ENCODE results near the gene B3GNT8. TPM values are rescaled to one million over a fixed set of nuclear protein-coding genes. Genes with fewer than 3 reads are reported as not detected.

Gene B3GNT8
- total RNA-seq, 1 donor from 2014 or later: 10.7 TPM

DNA sequence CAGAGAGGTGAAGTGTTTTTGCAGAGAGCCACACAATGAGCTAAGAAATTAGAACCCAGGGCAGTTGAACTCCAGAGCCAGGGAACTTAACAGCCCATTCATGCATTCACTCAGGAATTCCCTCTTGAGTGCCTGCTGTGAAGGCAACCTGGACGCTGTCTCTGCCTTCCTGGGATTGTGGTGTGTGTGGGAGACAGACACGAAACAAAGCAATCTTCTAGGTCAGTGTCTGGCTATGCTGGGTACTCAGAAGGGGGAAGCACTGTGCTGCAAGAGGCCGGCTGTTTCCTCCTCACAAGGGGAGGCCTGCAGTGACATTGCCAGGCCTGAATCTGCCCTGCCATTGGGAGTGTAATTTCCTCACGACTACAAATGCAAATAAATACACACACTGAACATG, 19.9 kb downstream of the B3GNT8 start:
- peaks cover 21% of the 10 kb centered on the region for H3K4me1 Mint-ChIP-seq (ENCODE audit: unreplicated experiment)
- H3K4me3 Mint-ChIP-seq (ENCODE audit: unreplicated experiment): peak overlapping the region; percentile 15
- H3K27me3 Mint-ChIP-seq (ENCODE audit: unreplicated experiment): peaks cover 5% of the 10 kb centered on the region
- peak; percentile 29 for DNase-seq (ENCODE audit: low spot score)
- no peaks in the 10 kb centered on the region for H3K9me3 Mint-ChIP-seq (ENCODE audit: unreplicated experiment)
- peaks cover 14% of the 10 kb centered on the region for H3K36me3 Mint-ChIP-seq (ENCODE audit: low read depth, unreplicated experiment)
- H3K27ac Mint-ChIP-seq (ENCODE audit: unreplicated experiment): peak overlapping the region; percentile 79
- TF ChIP-seq, protein P1, sequence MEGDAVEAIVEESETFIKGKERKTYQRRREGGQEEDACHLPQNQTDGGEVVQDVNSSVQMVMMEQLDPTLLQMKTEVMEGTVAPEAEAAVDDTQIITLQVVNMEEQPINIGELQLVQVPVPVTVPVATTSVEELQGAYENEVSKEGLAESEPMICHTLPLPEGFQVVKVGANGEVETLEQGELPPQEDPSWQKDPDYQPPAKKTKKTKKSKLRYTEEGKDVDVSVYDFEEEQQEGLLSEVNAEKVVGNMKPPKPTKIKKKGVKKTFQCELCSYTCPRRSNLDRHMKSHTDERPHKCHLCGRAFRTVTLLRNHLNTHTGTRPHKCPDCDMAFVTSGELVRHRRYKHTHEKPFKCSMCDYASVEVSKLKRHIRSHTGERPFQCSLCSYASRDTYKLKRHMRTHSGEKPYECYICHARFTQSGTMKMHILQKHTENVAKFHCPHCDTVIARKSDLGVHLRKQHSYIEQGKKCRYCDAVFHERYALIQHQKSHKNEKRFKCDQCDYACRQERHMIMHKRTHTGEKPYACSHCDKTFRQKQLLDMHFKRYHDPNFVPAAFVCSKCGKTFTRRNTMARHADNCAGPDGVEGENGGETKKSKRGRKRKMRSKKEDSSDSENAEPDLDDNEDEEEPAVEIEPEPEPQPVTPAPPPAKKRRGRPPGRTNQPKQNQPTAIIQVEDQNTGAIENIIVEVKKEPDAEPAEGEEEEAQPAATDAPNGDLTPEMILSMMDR (IDR thresholded peaks at IDR 0.05; ENCODE audit: unreplicated experiment): no peak

DNA sequence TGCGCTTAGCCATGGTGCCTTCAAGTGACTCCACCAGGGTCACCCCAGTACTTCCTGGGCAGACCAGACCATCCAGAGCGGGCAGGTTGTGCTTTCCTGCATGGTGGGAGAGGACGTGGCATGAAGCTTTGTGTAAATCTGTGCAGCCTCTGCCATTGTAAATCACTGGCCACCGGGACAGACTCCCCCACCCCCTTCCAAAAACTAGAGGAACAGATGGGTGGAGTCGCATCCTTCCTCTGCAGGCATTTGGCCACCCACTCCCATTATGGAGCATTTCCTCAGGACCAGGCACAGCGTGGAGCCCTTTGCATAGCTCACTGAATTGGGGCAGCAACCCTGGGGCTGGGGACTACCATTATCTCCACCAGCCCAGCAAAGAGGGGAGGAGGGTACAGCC, 21.4 kb downstream of the B3GNT8 start:
- DNase-seq (ENCODE audit: low spot score): no peak
- Mint-ChIP-seq H3K27me3 (ENCODE audit: unreplicated experiment) (peaks cover 5% of the 10 kb centered on the region), H3K36me3 (ENCODE audit: low read depth, unreplicated experiment) (peaks cover 11% of the 10 kb centered on the region)

DNA sequence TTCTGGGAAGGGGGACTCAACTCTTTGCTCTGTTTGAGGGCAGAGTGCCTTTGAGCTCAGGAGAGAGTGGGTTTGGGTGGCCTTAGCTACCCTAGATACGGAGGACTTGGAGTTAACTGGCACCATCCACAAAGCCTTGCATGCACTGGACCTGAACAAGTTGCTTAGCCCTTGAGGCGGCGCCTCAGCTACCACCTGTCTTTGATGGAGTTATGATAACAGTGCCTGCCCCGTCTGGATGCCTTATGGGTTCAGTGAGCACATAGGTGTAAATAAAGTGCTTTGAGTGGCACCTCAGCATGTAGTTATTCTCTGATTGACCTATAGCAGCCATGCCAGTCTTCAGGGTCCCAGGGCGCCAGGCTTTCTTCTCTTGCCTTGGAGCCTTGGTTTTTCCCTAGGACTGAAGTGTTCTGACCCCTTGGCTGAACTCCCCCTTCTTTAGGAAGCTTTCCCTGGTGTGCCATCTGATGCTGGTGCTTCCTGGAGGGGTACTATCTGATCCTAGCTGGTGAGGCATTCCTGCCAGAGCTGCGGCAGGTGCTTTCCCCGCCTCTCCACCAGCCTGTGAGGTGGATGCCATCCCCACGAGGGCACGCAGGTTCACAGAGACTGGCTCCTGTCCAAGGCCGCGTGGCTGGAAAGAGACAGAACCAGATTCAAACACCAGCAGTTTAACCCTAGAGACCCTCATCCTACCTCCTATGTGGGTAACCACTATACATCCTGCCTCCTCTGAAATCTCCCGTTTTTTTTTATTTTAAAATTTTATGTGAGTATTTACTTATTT, 23.8 kb downstream of the B3GNT8 start:
- peaks cover 5% of the 10 kb centered on the region for H3K27me3 Mint-ChIP-seq (ENCODE audit: unreplicated experiment)
- H3K27ac Mint-ChIP-seq (ENCODE audit: unreplicated experiment): no peak overlapping the region
- no peak for DNase-seq (ENCODE audit: low spot score)
- peaks cover 41% of the 10 kb centered on the region for H3K4me1 Mint-ChIP-seq (ENCODE audit: unreplicated experiment)
- no peak overlapping the region for H3K4me3 Mint-ChIP-seq (ENCODE audit: unreplicated experiment)
- TF ChIP-seq, protein P1 (IDR thresholded peaks at IDR 0.05; ENCODE audit: unreplicated experiment): no peak
- H3K36me3 Mint-ChIP-seq (ENCODE audit: low read depth, unreplicated experiment): peaks cover 3% of the 10 kb centered on the region
- H3K9me3 Mint-ChIP-seq (ENCODE audit: unreplicated experiment): no peaks in the 10 kb centered on the region

More for the DNA sequence above, 21.4 kb downstream of the B3GNT8 start:
- peaks cover 34% of the 10 kb centered on the region for H3K4me1 Mint-ChIP-seq (ENCODE audit: unreplicated experiment)
- no peaks in the 10 kb centered on the region for H3K9me3 Mint-ChIP-seq (ENCODE audit: unreplicated experiment)
- no peak overlapping the region for H3K27ac Mint-ChIP-seq (ENCODE audit: unreplicated experiment)
- no peak overlapping the region for H3K4me3 Mint-ChIP-seq (ENCODE audit: unreplicated experiment)
- TF ChIP-seq, protein P1 (IDR thresholded peaks at IDR 0.05; ENCODE audit: unreplicated experiment): no peak

DNA sequence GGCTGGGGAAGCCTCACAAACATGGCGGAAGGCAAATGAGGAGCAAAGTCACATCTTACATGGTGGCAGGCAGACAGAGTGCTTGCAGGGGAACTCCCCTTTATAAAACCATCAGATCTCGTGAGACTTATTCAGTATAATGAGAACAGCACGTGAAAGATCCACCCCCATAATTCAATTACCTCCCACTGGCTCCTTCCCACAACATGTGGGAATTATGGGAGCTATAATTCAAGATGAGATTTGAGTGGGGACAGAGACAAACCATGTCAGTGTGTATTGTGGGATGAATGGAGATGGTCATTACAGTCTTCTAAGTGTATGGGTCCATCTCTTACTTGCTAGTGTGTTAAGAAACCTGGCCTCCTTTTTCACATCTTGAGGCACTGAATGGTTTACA, 25.2 kb downstream of the B3GNT8 start:
- Mint-ChIP-seq H3K9me3 (ENCODE audit: unreplicated experiment) (no peaks in the 10 kb centered on the region), H3K4me1 (ENCODE audit: unreplicated experiment) (peaks cover 42% of the 10 kb centered on the region), H3K27me3 (ENCODE audit: unreplicated experiment) (peaks cover 7% of the 10 kb centered on the region), H3K4me3 (ENCODE audit: unreplicated experiment) (peak overlapping the region; percentile 14), H3K27ac (ENCODE audit: unreplicated experiment) (peak overlapping the region; percentile 90), H3K36me3 (ENCODE audit: low read depth, unreplicated experiment) (peaks cover 3% of the 10 kb centered on the region)
- TF ChIP-seq, protein P1 (IDR thresholded peaks at IDR 0.05; ENCODE audit: unreplicated experiment): no peak
- DNase-seq (ENCODE audit: low spot score): no peak

DNA sequence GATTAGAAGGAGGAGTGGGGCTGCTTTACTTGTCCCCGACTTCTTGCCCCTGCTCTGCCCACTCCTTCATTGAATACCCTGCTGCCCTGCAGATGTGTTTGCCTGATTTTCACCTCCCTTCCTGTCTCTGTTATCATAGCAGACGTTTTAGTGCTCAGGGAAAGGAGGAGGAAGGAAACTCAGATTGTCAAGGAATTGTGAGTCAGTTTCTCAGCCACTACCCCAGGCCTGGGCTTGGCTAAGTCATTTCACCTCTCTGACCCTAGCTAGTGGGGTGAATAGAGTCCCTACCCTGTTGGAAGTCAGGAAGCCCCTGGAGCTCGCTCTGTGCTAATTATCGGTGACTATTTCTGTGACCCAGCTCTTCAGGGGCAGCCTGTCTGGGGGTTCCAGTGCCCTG, 25.7 kb downstream of the B3GNT8 start:
- Mint-ChIP-seq H3K27ac (ENCODE audit: unreplicated experiment) (peak overlapping the region; percentile 90), H3K9me3 (ENCODE audit: unreplicated experiment) (no peaks in the 10 kb centered on the region), H3K4me3 (ENCODE audit: unreplicated experiment) (no peak overlapping the region), H3K27me3 (ENCODE audit: unreplicated experiment) (peaks cover 7% of the 10 kb centered on the region), H3K36me3 (ENCODE audit: low read depth, unreplicated experiment) (peaks cover 3% of the 10 kb centered on the region), H3K4me1 (ENCODE audit: unreplicated experiment) (peaks cover 40% of the 10 kb centered on the region)
- no peak for DNase-seq (ENCODE audit: low spot score)
- TF ChIP-seq, protein P1 (IDR thresholded peaks at IDR 0.05; ENCODE audit: unreplicated experiment): no peak

Measured in endothelial cell (in vitro differentiated cells).